HG03108 (cell line): ENCODE data around the gene TMEM234.

Source experiments
- ATAC-seq: cut with Tn5 transposase; IDR thresholded peaks from one replicate; pipeline ENCODE4 v1.9.1; 2021; ENCODE audit warnings: moderate library complexity; ENCODE audit not compliant: unreplicated experiment

Gene TMEM234

DNA sequence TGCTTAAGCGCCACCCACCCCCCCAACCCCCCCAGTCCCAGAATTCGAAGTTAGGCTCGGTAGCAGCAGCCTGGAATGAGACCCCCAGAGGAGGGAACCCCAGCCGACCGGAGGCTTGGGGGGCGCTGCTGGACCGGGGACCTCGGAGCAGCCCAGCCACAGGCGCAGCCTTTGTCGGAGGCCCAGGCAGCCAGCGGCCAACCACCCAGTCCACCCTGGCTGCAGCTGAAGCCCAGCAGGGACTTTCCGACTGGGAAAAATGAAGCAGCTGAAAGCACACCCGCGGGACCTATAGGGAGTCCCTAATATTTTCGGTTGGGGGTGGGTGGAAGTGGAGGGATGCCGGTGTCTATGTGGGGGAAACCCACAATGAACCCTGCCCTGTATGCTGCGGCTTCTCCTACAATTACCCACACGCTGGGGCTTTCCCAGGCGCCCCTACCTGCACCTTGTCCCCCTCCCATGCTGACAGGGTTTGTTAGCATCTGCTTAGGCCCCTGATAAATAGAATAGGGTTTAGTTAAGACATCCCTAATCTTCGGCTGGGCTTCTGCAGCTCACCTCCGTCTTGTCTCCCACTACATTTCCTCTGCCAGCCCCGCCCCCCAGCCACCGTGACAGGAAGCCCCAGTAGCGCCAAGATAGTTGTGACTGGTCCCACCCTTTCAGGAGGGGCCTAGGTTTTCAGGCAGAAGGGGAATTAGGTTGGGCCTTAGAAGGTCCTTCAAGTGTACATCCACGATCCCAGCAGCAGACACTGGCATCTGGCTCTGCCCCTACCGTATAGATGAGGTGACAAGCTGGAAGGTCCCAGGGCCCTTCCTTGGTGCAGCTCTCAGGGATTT, 20.9 kb downstream of the TMEM234 start:
- ATAC-seq = peak; percentile 38

DNA sequence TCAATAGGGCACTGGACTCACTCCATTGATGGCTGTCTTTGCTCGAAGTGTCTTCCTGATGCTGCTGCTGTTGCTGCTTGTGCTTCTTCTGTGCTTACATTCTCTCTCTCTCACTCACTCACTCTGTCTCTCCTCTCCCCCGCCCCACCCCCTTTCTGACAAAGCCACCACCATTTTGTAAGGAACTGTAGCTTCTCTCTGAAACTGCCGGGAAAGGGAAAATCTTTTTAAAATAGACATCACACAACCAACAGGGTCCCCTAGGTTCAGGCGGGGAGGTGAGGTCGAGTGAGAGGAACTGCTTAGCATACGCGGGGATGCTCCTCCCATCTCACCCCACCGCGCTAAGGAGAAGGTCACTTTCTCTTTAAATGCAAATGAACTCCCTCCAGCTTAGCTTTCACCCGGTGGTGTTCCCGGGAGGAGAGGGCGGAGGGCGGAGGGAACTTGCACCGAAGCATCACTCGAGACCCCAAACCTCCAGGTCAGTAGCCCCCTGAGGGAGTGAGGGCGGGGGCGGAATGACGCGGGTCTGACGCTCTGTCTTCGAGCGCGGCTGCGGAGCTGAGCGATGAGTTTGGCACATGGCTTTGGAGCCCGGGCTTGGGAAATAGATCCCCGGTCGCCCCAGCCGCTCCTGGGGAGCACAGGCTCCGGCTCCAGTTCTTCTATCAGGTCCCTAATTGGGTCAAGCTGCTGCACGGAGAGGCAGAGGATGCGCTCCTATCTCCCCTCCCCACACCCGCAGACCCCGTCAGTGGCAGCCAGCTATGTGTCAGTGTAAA, 21.7 kb downstream of the TMEM234 start, which contains the start of gene CCDC28B:
TSS of gene CCDC28B (plus strand) at position 370 of the 785 bp plus-strand sequence. CDS start 1,341 bp downstream, outside the sequence.
- no peak for ATAC-seq

- ATAC-seq = no peak
Observed at GRCh38 chr1:32199717-32200072, 22.5 kb downstream of the TMEM234 start.

DNA sequence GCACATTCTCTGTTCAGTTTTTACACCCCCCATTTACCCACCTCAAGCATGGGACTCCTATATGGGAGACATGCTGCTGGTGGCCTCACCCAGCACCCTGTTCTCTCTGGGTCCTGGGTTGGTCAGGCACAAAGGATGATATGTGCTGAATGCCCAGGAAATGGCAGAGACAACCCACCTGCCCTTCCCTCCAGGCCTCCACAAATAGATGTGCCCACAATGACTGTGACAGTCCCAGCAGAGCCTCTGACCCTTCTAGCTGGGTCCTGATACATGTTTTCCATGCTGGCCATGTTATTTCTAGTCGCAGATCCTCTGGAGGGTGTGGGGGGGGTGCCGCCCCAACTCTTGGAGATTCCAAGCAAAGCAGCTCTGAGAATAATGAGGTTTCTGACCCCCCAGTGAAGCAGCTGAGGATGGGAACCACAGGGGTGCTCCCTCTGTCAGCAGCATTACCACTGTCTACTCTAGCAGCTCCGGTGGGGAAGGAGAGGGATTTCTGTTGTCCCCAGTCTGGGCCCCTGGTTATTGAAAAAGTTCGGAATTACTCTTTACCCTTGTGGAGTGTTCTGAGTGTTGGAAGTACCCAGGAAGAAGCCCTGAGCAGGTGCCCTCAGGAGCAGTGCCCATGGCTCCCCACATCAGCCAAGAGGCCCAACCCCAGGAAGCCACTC, 23.0 kb downstream of the TMEM234 start:
- ATAC-seq = no peak

- no peak for ATAC-seq
Observed at GRCh38 chr1:32198237-32199042, 23.7 kb downstream of the TMEM234 start.

- ATAC-seq = no peak
Observed at GRCh38 chr1:32197837-32198236, 24.3 kb downstream of the TMEM234 start.

DNA sequence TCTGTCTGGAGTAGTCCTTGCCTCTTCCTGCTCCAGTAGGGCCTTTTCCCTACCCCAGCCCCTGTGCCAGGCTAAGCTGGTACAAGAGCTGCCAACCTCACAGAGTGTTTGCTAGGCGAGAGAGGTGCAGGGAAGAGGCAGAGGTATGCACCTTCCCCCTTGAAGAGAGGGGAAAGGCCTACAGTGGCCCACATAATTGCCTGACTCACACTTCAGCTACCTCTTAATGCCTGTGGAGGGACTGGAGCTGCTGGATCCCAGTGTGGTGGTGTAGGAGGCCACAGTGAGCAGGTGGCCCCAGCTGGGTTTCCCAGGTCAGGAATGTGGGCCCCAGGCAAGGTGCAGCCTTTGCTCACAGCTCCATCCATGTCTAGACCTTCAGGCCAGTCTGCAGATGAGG, 25.1 kb downstream of the TMEM234 start:
- no peak for ATAC-seq

GRCh38 chr1:32195972-32196823, 26.0 kb downstream of the TMEM234 start:
- ATAC-seq = no peak

DNA sequence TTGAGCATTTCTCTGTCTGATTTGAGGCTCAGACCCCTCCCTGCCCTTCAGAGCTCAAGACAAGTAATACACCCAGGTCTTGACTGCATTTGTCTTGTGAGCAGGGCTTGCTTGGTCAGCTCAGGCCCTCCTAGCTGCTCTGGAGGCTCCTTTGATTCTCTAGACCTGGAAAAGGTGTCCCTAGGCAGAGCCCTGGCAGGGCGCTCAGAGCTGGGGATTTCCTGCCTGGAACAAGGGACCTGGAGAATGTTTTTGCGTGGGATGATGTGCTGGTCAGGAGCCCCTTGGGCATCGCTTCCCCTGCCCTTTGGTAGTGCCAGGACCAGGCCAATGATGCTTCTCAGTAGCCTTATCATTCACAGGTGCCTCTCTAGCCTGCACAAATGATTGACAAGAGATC, 26.6 kb downstream of the TMEM234 start:
- ATAC-seq = no peak

GRCh38 chr1:32194984-32195383, 27.2 kb downstream of the TMEM234 start:
- ATAC-seq = no peak

GRCh38 chr1:32192220-32192948, 29.8 kb downstream of the TMEM234 start:
- no peak for ATAC-seq

DNA sequence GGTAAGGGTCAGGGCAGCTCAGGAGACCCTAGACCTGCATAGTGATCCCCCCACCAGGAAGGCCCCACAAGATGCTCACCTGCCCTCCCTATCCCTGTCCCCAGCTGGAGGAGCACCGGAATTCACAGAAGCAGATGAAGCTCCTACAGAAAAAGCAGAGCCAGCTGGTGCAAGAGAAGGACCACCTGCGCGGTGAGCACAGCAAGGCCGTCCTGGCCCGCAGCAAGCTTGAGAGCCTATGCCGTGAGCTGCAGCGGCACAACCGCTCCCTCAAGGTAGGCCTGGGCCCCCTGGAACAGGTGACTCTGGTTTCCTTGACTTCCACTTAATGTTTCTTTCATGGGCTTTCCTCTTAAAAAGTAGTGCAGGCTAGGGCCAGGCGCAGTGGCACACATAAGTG, 34.3 kb downstream of the TMEM234 start:
- no peak for ATAC-seq

GRCh38 chr1:32186491-32186890, 35.7 kb downstream of the TMEM234 start:
- no peak for ATAC-seq

- ATAC-seq = no peak
Observed at GRCh38 chr1:32186077-32186476, 36.1 kb downstream of the TMEM234 start.

GRCh38 chr1:32184650-32185049, 37.5 kb downstream of the TMEM234 start:
- ATAC-seq = no peak

GRCh38 chr1:32182060-32182459, 40.1 kb downstream of the TMEM234 start:
- no peak for ATAC-seq

DNA sequence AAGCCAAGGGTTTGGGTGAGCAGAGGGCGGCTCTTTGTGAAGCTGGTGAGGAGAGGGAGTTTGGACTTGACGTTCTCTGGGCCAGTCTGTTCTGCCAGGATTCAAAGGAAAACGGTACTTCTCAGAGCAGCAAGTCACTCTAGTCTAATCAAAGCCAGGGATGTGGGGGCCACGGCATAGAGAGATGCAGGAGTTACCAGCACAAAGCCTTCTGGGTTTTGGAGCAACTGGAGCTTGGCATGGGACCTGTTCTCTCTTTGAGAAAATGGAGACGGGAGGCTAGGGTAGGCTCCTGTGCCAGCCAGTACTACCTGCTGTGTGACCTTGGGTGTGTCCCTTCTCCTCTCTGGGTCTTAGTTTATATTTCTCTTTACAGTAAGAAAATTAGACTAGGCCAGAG, 40.6 kb downstream of the TMEM234 start:
- ATAC-seq = no peak

DNA sequence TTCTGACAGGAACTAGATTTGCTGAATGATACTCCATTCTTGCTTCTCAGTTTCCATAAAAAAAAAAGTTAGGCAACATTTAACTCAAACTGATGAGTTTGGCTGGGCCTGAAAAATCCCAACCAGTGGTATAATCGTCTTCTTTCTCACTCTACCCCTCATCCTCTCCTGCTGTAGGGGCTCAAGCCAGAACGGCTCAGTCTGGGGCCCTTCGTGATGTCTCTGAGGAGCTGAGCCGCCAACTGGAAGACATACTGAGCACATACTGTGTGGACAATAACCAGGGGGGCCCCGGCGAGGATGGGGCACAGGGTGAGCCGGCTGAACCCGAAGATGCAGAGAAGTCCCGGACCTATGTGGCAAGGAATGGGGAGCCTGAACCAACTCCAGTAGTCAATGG, 41.1 kb downstream of the TMEM234 start:
- ATAC-seq = no peak
